ENCODE measurements around the gene CAPN5.

CAPN5 gene

DNA sequence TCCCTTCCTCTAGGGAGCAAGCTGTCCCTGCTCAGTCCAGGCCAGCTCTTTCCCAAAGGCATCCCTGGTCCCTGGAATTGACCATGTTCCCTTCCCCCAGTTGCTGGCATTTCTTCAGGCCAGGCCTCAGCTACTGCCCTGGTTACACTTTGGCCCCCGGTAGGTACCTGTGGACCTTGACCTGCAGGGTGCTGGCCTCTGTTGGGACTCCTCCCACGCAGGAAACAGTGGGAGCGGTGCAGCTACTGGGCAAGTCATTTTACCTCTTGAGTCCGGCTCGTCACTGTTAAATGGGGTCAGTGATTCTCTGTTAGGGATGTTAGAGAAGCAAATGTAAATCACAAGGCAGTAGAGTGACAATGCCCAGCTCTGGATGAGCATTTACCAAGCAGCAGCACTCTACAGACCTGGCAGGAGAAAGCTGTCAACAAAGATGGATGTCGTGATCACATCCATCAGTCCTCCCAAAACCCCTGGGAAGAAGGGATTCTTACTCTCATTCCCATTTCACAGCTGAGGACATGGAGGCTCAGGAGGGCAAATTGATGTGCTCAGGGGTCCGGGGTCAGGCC lies 78.2 kb downstream of the CAPN5 start:
- Histone ChIP-seq H3K36me3 (ENCODE audit: insufficient read depth) (no peaks in the 10 kb centered on the region), H3K79me2 (ENCODE audit: insufficient read depth, low read depth) (no peaks in the 10 kb centered on the region), H3K9ac (no peak overlapping the region), H3K27me3 (ENCODE audit: insufficient read depth, low read depth) (no peaks in the 10 kb centered on the region), H3K4me2 (no peak overlapping the region), H3K4me3 (IDR thresholded peaks at IDR 0.05; ENCODE audit: insufficient read depth, low read depth, low read length) (no peak overlapping the region), H3K27ac (no peak overlapping the region), H3K4me1 (ENCODE audit: low read depth, poor library complexity, severe bottlenecking) (no peaks in the 10 kb centered on the region), H4K20me1 (ENCODE audit: insufficient read depth) (no peaks in the 10 kb centered on the region), H2AFZ (ENCODE audit: low read depth) (no peak overlapping the region)
- TF ChIP-seq, protein P1, sequence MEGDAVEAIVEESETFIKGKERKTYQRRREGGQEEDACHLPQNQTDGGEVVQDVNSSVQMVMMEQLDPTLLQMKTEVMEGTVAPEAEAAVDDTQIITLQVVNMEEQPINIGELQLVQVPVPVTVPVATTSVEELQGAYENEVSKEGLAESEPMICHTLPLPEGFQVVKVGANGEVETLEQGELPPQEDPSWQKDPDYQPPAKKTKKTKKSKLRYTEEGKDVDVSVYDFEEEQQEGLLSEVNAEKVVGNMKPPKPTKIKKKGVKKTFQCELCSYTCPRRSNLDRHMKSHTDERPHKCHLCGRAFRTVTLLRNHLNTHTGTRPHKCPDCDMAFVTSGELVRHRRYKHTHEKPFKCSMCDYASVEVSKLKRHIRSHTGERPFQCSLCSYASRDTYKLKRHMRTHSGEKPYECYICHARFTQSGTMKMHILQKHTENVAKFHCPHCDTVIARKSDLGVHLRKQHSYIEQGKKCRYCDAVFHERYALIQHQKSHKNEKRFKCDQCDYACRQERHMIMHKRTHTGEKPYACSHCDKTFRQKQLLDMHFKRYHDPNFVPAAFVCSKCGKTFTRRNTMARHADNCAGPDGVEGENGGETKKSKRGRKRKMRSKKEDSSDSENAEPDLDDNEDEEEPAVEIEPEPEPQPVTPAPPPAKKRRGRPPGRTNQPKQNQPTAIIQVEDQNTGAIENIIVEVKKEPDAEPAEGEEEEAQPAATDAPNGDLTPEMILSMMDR (conservative IDR thresholded peaks at IDR 0.05; ENCODE audit: low read depth, low read length): no peak

DNA sequence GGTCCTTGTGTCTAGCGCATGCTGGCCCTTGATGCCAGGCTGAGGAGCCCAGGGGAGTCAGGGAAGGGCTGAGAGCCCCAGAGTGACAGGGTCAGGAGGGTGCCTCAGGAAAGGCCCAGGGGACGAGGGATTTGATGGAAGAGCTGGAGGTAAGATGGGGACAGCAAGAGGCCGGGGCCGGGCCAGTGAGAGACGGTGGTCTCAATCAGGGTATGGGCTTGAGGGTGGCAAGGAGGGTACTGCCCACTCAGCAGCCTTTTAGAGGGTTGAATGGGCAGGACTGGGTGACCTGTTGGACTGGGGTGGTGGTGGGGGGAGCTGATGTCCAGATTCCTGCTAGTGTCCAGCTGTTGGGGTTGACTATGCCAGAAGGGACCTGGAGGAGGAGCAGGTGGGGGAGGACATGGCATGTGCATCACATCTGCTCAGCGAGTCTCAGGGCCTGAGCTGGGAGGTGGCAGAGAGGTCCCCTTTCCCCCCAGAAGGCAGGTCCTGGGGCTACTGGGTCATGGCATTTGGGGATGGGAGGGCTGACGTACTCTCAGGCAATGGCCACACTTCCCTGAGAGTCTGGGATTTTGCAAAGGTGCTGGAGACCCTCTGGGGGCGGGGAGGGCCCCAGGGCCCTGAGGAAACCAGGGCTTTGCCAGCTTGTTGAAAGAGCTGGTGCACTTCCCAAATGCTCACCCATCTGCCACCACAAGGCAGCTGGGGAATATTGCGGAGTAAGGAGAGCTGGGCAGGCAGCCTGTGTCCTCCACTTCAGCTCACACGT lies 79.7 kb downstream of the CAPN5 start:
- Histone ChIP-seq H3K4me3 (IDR thresholded peaks at IDR 0.05; ENCODE audit: insufficient read depth, low read depth, low read length) (no peak overlapping the region), H3K36me3 (ENCODE audit: insufficient read depth) (no peaks in the 10 kb centered on the region), H3K4me1 (ENCODE audit: low read depth, poor library complexity, severe bottlenecking) (no peaks in the 10 kb centered on the region), H3K27me3 (ENCODE audit: insufficient read depth, low read depth) (no peaks in the 10 kb centered on the region), H3K4me2 (no peak overlapping the region), H3K27ac (no peak overlapping the region), H2AFZ (ENCODE audit: low read depth) (no peak overlapping the region), H4K20me1 (ENCODE audit: insufficient read depth) (no peaks in the 10 kb centered on the region), H3K79me2 (ENCODE audit: insufficient read depth, low read depth) (no peaks in the 10 kb centered on the region), H3K9ac (no peak overlapping the region)
- TF ChIP-seq, protein P1 (conservative IDR thresholded peaks at IDR 0.05; ENCODE audit: low read depth, low read length): no peak

DNA sequence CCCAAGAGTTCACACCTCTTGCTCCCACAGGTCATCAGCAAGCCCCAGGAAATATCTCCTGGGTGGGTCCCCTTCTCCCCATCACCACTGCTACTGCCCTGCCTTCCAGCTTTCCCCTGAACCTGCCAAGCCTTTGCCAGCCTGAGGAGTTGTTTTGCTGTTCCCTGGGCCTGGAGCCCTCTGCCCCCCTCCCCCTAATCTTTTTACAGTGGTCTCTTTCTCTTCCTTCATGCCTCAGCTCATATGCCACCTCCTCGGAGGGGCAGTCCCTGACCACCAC lies 80.2 kb downstream of the CAPN5 start:
- H3K27me3 ChIP-seq (ENCODE audit: insufficient read depth, low read depth): no peaks in the 10 kb centered on the region
- H3K9ac ChIP-seq: no peak overlapping the region

DNA sequence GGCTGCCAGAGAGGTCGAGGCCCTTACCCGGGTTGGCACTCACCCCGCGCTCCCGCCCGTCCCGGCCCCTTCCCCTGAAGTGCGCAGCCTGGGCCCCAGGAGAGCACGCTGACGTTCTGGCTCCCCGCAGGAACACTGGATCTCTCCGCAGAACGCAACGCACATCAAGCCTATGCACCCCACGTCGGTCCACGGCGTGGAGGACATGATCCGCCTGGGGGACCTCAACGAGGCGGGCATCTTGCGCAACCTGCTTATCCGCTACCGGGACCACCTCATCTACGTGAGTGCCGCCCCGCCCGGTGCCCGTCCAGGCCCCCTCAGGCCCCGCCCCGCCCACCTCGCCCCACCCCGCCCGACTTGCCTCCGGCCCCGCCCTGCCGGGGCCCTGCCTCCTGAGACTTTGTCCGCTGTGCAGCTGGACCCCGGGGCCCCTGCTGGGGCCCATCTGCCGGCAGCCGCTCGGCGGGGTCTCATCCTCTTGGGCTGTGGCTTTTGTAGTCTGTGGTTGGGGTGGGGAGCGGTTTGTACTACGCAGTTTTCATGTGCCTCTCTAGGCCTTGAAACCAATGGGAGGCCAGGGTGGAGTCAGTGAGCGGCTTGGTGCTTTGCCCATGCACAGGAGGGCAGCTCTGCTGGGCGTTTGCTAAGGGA lies 81.0 kb downstream of the CAPN5 start:
- Histone ChIP-seq H3K4me2 (no peak overlapping the region), H2AFZ (ENCODE audit: low read depth) (no peak overlapping the region), H3K27me3 (ENCODE audit: insufficient read depth, low read depth) (no peaks in the 10 kb centered on the region), H3K4me3 (IDR thresholded peaks at IDR 0.05; ENCODE audit: insufficient read depth, low read depth, low read length) (no peak overlapping the region), H3K4me1 (ENCODE audit: low read depth, poor library complexity, severe bottlenecking) (no peaks in the 10 kb centered on the region), H4K20me1 (ENCODE audit: insufficient read depth) (no peaks in the 10 kb centered on the region), H3K9ac (no peak overlapping the region), H3K36me3 (ENCODE audit: insufficient read depth) (no peaks in the 10 kb centered on the region), H3K79me2 (ENCODE audit: insufficient read depth, low read depth) (no peaks in the 10 kb centered on the region), H3K27ac (no peak overlapping the region)
- TF ChIP-seq, protein P1 (conservative IDR thresholded peaks at IDR 0.05; ENCODE audit: low read depth, low read length): no peak

More for the DNA sequence above, 80.2 kb downstream of the CAPN5 start:
- Histone ChIP-seq H3K79me2 (ENCODE audit: insufficient read depth, low read depth) (no peaks in the 10 kb centered on the region), H4K20me1 (ENCODE audit: insufficient read depth) (no peaks in the 10 kb centered on the region), H3K4me1 (ENCODE audit: low read depth, poor library complexity, severe bottlenecking) (no peaks in the 10 kb centered on the region), H3K36me3 (ENCODE audit: insufficient read depth) (no peaks in the 10 kb centered on the region), H3K4me3 (IDR thresholded peaks at IDR 0.05; ENCODE audit: insufficient read depth, low read depth, low read length) (no peak overlapping the region), H3K27ac (no peak overlapping the region), H2AFZ (ENCODE audit: low read depth) (no peak overlapping the region), H3K4me2 (no peak overlapping the region)
- TF ChIP-seq, protein P1 (conservative IDR thresholded peaks at IDR 0.05; ENCODE audit: low read depth, low read length): no peak

Measured in KMS-11 (cell line).